Right atrium auricular region (tissue), 2 donors: ENCODE measurements around the gene ALLC. TPM values are rescaled to one million over a fixed set of nuclear protein-coding genes. Genes with fewer than 3 reads are reported as not detected.

Source experiments
- DNase-seq: peaks from one replicate; pipeline ENCODE4 v3.0.0-alpha.2; 2019; ENCODE audit warnings: low spot score
- H3K27ac ChIP-seq, 2 donors: fragments of 200-600 bp; sonication (generic); 1 replicate in 1 of 2; 2 replicates in 1 of 2; pipeline ENCODE4 v1.5.1; 2016 to 2019
- H3K27me3 ChIP-seq, 2 donors: fragments of 200-600 bp; sonication (generic); one replicate each; pipeline versions ENCODE4 v1.5.1 to v1.6.0; 2017 to 2019
- H3K36me3 ChIP-seq: fragments of 200-600 bp; sonication (generic); one replicate; pipeline ENCODE4 v1.5.1; 2016
- H3K4me1 ChIP-seq, 2 donors: fragments of 200-600 bp; sonication (generic); one replicate each; pipeline versions ENCODE4 v1.5.1 to v1.6.0; 2017 to 2019
- H3K4me3 ChIP-seq, 2 donors: fragments of 200-600 bp; sonication (generic); 1 replicate in 1 of 2; 2 replicates in 1 of 2; pipeline ENCODE4 v1.5.1; 2017 to 2019; ENCODE audit warnings: mild to moderate bottlenecking in 1 of 2, moderate library complexity in 1 of 2
- H3K9me3 ChIP-seq, 2 donors: fragments of 200-600 bp; sonication (generic); one replicate each; pipeline ENCODE4 v1.5.1; 2019
- CTCF ChIP-seq, 2 donors: fragments of 200-600 bp; sonication (generic); IDR thresholded peaks; one replicate each; pipeline ENCODE4 v1.5.1; 2019; ENCODE audit warnings: antibody characterized with exemption in 2 of 2
- total RNA-seq, 2 donors: library from RNA; depleted of rRNA; stranded (reverse); fragments of >200 nt; gene quantifications; one replicate each; pipeline ENCODE4 v1.1.0, GENCODE V29; 2016

Gene ALLC
- total RNA-seq, 2 donors from 2014 or later, result not detected

GRCh38 chr2:3637692-3638455, 20.1 kb upstream of the ALLC start:
- H3K4me1 ChIP-seq, result no peaks in the 10 kb centered on the region
- H3K27ac ChIP-seq, result no peak overlapping the region
- H3K27me3 ChIP-seq, result no peaks in the 10 kb centered on the region
- no peaks in the 10 kb centered on the region for H3K9me3 ChIP-seq
- no peak for DNase-seq
- H3K4me3 ChIP-seq, result no peak overlapping the region
- H3K36me3 ChIP-seq, result no peaks in the 10 kb centered on the region
- no peak for TF ChIP-seq CTCF (IDR thresholded peaks at IDR 0.05)

- H3K36me3 ChIP-seq, result no peaks in the 10 kb centered on the region
- no peaks in the 10 kb centered on the region for H3K27me3 ChIP-seq
- no peak for DNase-seq
- no peak for TF ChIP-seq CTCF (IDR thresholded peaks at IDR 0.05)
- H3K27ac ChIP-seq, result no peak overlapping the region
- no peak overlapping the region for H3K4me3 ChIP-seq
- no peaks in the 10 kb centered on the region for H3K9me3 ChIP-seq
- H3K4me1 ChIP-seq, result no peaks in the 10 kb centered on the region
Observed at GRCh38 chr2:3638456-3638810, 19.6 kb upstream of the ALLC start.

- no peak for TF ChIP-seq CTCF (IDR thresholded peaks at IDR 0.05)
- DNase-seq, result no peak
- Histone ChIP-seq H3K4me1 (no peaks in the 10 kb centered on the region), H3K27me3 (no peaks in the 10 kb centered on the region), H3K4me3 (no peak overlapping the region), H3K27ac (no peak overlapping the region), H3K9me3 (no peaks in the 10 kb centered on the region), H3K36me3 (no peaks in the 10 kb centered on the region)
Observed at GRCh38 chr2:3639015-3639630, 18.9 kb upstream of the ALLC start.

GRCh38 chr2:3639653-3640052, 18.3 kb upstream of the ALLC start:
- H3K9me3 ChIP-seq, result no peaks in the 10 kb centered on the region
- H3K4me3 ChIP-seq, result no peak overlapping the region
- no peak overlapping the region for H3K27ac ChIP-seq
- DNase-seq, result no peak
- TF ChIP-seq CTCF (IDR thresholded peaks at IDR 0.05), result no peak
- H3K4me1 ChIP-seq, result no peaks in the 10 kb centered on the region
- H3K27me3 ChIP-seq, result no peaks in the 10 kb centered on the region
- no peaks in the 10 kb centered on the region for H3K36me3 ChIP-seq

- no peak for DNase-seq
Observed at GRCh38 chr2:3641181-3641580, 16.8 kb upstream of the ALLC start.

More at GRCh38 chr2:3641181-3641580, 16.8 kb upstream of the ALLC start:
- Histone ChIP-seq H3K9me3 (no peaks in the 10 kb centered on the region), H3K36me3 (no peaks in the 10 kb centered on the region), H3K27ac (no peak overlapping the region), H3K4me1 (no peaks in the 10 kb centered on the region), H3K27me3 (no peaks in the 10 kb centered on the region), H3K4me3 (no peak overlapping the region)
- no peak for TF ChIP-seq CTCF (IDR thresholded peaks at IDR 0.05)
